Stimulated activated naive CD4-positive, alpha-beta T cell treated with Interleukin-2 at 50 U/mL for 16 hours (primary cell): Measurements from ENCODE around the gene KATNA1.
A peak's percentile ranks its signal among the peaks of the same experiment; 100 is the strongest.

Source experiments
- DNase-seq: peaks from one replicate; lab custom pipeline; 2025; lab: John Stamatoyannopoulos, UW

Gene KATNA1

DNA sequence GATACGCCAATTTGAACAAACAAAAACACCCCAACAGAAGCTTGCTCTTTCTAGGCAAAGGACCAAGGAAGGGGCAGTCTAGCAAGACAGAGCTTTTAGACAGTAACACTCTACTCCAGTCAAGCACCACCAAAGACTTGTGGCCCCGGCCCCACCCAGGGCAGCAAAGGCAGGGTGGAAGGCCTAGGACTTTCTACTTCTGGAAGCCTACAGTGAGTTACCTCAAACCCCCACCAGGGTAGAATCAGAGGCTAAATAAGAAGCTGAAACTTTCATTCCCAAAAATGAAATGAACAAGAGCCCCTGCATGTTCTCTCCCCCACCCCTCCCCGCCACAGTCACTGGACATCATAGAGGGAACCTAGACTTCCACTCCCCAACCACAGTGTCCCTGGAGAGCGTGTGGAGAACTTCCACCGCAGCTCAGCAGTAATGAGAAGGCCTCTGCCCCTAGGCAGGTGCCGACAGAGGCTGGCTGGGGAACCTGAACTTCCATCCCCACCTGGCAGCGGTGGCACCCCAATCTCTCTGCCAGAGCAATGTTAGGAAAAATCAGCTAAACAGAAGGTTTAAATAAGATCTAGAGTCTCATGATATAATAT, 40.0 kb downstream of the KATNA1 start:
- no peak for DNase-seq

DNA sequence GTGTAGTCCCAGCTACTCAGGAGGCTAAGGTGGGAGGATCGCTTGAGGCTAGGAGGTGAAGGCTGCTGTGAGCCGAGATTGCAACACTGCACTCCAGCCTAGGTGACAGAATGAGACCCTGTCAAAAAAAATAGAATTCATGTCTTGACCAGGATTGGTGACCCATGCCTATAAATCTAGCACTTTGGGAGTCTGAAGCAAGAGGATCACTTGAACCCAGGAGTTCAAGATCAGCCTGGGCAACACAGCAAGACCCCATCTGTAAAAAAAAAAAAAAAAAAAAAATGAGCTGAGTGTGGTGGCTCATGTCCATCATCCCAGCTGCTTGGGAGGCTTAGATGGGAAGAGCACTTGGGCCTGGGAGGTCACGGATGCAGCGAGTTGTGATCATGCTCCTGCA, 48.0 kb downstream of the KATNA1 start:
- DNase-seq = no peak

DNA sequence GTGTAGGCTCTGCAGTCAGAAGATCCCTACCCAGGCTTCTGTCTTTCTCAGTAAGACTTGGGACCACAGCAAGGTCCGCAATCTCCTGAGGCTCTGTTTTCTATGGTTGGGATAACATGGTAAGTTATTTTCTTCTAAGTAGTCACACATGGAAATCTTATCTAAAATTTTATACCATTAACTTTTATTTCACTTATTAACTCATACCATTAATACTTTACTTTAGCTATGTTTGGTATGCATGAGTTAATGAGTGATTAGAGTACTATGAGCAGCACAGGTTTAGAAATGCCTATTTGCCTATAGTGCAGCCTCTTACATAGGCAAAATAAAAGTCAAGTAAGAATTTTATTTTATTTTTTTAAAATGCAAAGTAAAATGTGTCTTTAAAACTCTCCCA, 55.1 kb downstream of the KATNA1 start:
- no peak for DNase-seq

DNA sequence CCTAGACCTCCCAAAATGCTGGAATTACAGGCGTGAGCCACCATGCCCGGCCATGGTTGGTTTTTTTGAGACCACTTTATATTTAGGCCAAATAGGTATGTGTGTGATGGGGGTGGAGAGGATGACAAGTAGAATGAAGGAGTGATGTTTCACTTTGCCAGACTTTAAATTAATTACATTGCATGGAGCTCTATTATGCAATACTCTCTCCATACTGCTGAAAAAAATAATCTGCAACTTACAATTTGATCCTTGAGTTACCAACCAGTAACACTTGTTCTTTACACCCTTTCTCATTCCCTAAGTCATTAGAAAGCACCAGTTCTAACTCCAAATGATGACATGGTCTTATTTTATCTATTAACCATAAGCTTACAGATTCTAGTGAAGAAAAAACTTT, 55.5 kb downstream of the KATNA1 start:
- DNase-seq = no peak

DNA sequence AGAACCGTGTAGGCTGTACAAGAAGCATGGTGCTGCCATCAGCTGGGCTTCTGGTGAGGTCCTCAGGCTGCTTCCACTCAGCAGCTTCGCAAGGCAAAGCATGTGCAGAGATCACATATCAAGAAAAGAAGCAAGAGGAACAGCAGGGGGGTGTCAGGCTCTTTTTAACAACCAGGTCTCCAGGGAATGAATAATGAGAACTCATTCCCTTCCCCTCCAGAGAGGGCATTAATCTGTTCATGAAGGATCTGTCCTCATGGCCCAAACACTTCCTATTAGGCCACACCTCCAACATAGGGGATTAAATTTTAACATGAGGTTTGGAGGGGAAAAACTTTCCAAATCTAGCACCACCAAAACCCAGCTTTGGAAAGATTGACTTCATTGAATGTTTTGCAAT, 62.4 kb downstream of the KATNA1 start:
- no peak for DNase-seq

DNA sequence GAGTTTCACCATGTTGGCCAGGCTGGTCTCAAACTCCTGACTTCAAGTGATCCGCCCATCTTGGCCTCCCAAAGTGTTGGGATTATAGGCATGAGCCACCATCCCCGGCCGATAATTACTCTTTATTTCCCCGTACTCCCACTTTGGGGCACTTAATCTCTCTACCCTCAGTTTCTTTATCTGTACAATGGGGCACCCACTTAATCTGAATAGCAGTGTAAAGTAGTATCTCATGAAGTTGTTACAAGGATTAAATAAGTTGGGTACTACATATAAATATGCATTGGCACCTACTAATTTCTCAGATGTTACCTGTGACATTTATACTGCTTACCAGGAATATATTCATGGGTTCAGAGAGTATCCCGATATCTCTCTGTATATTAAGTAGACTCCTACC, 67.2 kb downstream of the KATNA1 start:
- no peak for DNase-seq

DNA sequence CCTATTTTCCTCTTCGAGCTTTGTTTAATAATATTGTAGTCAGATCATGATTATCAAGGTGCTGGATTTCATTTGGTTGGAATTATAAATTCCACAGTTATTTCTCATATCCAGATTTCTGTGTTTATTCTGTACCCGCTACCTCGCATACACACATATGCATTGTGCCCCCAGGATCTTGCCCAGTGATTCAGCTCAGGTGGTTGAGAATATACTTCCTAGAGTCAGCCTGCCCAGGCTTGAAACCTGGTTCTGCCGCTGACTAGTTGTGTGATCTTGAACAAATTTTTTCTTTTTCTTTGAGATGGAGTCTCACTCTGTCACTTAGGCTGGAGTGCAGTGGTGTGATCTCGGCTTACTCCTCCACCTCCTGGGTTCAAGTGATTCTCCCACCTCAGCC, 67.6 kb downstream of the KATNA1 start:
- no peak for DNase-seq

DNA sequence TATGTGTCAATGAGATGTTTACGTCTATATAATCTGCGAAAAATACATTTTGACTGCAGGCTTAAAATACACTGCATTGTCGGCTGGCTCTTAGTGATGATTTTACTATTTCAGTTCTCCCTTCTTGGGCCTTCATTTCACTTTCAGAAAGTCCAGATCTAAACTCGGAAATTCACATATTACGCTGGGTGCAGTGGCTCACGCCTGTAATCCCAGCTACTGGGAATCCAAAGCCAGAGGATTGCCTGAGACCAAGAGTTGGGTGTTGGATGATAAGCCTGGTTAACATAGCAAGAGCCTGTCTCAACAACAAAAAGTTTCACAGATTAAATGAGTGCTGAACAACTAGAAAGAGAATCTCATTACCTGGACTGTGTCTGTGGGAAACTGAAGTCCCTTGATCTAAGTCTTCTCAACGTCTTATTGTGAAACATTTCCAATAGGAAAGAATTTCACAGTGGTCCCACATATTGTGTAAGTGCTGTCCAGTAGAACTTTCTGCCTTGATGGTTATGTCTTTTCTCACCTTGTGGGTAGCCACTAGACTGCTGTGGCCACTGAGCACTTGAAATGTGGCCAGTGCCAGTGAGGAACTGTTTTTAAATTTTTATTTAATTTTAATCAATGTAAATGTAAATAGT, 80.4 kb downstream of the KATNA1 start:
- DNase-seq = no peak

DNA sequence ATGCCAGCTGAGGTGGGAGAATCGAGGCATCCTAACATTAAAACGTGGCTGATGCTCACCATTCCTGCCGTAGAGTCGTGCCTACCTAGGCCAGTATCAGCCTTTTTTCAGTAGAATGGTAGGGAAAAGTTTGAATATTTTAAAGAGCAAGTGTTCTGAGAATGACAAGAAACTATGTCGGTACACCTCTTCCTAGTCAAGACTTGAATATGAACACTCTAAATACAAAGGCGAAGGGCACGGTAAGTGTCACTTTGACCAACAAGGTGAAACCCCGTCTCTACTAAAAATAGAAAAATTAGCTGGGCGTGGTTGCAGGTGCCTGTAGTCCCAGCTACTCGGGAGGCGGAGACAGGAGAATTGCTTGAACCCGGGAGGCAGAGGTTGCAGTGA, 81.3 kb downstream of the KATNA1 start:
- no peak for DNase-seq

DNA sequence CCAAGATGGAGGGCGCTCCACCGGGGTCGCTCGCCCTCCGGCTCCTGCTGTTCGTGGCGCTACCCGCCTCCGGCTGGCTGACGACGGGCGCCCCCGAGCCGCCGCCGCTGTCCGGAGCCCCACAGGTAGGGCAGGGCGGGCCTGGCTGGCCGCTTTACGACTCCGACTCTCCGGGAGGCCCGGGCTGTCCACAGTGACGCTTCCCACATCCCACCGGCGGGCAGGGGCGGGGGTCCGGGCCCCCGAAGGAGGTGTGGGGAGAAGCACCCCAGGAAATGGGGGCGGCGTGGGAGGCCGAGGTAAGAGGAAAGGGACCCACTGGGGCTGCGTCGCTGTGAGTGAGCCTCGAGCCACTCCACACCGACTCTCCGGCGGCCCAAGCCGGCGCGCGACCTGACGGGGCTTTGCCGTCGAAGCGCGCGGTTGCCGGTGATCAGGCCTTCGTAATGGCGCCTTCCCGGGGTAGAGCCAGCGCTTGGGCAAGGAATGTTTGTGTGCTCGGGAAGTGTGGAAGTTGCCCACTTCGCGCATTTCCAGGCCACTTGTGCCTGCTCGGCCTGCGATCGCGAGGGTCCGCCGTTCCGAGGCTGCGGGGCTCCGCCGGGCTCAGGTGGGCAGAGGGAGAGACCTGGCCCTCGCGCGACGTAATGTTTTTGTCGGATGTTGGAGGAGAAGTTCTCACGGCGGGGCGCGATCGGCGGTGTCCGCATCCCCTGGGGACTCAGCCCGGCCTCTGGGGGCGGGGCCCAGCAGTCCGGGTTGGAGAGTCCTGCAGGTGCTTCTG, 81.9 kb downstream of the KATNA1 start:
- DNase-seq = peak; percentile 67

DNA sequence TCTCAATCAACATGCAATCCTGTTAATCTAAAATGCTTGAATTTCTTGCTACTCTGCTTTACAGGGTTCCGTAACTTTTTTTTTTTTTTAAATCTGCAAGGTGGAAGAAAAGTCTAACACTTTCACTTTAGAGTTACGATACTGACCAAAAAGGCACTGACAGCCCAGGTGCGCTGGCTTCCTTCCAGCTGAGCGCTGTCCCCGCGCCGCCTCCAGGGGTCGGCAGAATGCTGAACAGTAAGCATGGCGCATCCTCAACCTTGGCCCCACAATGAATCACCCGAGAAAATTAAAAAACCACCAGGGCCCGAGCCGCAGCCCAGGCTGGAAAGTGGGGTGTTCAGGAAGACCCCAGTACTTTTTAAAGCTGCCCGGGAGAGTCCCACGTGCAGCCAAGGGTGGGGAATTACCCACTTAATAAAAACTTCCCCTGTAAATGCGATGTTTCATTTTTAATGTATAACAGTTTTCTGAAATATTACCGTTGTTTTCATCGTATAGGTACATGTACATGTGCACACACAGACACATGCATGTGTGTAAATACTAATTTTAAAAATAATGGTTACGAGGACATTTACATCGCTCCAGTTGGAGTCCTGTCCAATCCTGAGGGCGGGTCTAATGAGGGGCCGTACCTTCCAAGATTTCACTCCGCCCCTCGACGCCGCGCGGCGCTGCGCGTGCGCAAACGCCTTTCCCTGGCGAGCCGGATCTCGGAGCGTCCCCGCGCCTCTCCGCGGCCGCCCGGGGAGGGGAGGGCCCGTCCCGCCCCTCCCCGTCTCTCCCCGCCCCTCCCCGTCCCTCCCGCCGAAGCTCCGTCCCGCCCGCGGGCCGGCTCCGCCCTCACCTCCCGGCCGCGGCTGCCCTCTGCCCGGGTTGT, 82.7 kb downstream of the KATNA1 start, which contains the start of gene GINM1:
Gene GINM1 (plus strand): TSS at position 849 of the 883 bp plus-strand sequence. CDS start 40 bp downstream, outside the sequence.
- peak; percentile 89 for DNase-seq

DNA sequence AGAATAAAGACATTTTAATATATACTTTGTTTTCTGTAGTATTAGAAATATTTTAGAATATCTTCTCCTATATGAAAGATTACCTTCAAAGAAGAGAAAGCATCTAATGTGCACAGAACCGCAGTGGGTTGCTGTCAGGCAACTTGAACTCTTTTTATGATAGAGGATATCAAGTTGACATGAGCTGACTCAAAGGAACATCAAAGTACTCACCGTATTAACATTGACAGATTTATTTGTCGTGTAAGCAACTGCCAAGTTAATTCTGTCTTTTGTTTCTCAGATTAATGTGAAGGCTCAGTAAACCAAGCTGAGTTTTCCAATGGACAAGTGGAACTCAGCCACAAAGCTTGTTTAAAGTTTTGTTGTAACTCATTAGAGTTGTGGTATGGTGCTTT, 84.6 kb downstream of the KATNA1 start:
- DNase-seq = no peak

DNA sequence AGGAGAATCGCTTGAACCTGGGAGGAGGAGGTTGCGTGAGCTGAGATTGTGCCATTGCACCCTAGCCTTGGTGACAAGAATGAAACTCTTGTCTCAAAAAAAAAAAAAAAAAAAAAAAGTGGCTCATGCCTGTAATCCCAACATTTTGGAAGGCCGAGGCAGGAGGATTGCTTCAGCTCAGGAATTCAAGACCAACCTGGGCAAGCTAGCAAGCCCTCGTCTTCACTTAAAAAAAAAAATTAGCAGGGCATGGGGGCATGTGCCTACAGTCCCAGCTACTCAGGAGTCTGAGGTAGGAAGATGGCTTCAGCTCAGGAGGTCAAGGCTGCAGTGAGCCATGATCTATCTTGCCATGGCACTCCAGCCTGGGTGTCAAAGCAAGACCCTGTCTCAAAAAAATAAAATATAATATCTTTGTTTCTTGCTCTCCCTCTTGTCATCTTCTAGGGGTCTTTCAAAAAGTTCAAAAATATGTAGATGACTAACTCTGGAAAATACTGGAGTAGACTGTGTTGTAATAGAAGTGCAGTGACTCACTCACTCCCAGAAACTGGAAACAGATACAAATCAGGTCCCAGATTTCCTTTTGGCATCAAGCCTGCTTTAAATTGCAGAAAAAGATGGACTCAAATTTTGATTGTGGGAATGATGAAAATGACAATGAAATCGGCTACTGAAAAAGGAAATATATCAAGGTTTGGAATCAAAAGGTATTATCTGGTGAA, 85.1 kb downstream of the KATNA1 start:
- no peak for DNase-seq

DNA sequence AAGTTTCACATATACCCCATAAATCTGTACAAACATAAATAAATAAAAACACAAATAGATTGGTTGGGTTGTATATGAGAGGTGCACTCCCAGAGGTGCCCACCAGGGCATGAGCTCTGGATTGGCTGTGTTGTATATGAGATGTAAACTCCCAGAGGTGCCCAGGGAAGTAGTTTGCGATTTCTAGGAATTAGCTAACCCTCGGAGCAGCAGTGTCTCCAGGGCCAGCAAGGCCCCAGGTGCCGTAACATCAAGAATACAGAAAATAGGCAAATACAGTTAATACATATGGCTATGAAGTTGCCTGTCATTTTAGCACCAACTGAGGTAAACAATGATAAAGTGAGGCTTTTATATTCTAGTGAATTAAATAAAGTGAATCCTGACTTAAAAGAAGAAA, 87.8 kb downstream of the KATNA1 start:
- DNase-seq = no peak

DNA sequence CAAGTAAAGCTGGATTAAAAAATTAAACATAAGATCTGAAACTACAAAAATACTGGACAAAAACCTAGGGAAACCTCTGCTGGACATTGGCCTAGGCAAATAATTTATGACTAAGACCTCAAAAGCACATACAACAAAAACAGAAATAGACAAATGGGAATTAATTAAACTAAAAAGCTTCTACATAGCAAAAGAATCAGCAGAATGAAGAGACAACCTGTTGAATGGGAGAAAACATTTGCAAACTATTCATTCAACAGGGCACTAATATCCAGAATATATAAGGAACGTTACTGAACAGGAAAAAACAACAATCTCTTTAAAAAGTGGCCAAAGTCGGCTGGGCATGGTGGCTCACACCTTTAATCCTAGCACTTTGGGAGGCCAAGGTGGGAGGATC, 89.1 kb downstream of the KATNA1 start:
- DNase-seq = no peak

DNA sequence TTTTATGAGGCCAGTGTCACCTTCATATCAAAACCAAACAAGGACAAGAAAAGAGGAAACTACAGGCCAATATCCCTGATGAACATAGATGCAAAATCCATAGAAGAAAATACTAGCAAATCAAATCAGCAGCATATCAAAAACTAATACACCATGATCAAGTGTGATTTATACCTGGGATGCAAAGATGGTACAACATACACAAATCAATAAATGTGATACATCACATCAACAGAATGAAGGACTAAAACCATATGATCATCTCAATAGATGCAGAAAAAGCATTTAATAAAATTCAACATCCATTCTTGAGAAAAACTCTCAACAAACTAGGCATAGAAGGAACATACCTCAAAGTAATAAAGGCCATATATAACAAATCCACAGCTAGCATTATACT, 90.5 kb downstream of the KATNA1 start:
- no peak for DNase-seq

DNA sequence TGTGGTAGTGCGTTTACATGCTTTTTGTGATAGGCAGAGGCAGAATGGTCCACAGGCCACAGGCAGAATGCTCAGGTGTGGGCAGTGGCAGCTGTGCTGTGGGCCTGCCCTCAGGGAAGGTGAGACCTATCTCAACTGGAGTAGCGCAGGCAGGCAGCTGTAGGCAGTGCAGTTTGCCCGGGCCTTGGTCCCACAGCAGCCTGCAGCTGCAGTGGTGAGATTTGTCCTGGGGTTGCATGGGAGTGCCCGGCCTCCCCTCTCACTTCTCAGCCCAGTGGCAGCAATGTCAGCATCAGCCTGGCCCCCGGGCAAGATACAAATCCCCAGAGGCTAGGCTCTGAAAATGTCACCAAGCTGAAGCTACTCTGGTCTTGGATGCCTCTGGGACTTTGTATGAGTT, 96.6 kb downstream of the KATNA1 start:
- no peak for DNase-seq

DNA sequence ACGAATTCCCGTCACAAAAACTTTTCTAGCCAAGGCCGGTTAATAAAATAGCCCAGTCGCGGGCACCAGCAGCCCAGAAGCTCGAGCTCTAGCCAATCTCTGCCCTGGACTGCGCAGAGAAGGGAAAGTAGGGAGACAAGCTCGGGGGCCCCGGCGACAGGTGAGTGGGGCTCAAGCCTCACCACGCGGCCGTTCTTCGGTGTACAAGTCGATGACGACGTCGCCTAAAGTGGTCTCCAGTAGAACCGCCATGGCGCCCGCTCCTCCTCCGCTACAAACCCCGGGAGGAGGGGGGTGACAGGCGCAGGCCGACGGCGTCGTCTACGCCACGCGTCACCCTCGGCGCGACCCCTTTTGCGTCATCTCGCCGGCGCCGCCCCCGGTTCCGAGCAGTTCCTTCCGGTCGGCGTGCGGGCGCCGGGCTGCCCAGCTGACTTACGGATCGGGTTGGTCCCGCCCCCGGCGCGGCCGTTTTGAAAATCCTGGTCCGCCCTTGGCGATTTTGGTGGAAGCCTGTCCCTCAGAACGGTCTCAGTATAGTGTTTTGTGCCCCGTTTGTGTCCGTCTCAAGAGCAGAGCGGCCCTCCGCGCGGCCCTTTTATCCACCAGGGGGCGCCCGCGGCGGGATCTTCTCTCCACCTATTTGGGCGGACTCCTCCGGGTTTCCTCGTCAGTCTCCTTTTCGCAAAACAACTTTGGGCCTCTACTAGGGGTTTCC, 102.6 kb downstream of the KATNA1 start, which contains the start of gene PPIL4:
Gene PPIL4 (minus strand): TSS at position 290 of the 718 bp plus-strand sequence. CDS start 38 bp downstream, at position 252.
- DNase-seq = peak; percentile 94

DNA sequence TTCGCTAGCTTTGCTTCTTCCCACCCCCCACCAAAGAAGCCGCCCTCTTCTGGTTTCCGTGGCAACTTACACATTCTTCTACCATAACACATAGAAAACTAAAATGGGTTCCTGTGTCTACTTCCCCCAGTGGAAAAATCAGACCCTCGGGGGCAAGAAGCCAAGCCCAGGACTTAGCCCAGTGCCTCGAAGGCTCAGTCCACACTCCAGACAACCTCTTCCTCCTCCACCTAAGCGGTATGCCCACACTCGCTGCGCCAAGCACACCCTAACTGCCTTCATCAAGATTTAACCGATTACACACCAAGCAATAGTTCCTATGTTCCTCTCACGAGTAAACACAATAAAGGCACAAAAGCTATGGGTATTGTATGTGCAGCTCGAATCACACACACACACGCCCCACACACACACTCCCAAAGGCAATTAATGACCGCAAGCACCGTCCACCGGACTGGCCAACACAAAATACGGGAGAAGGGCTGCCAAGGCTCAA, 103.2 kb downstream of the KATNA1 start:
- DNase-seq = peak; percentile 59
